NCI-H2227 (cell line): Measurements from ENCODE around the gene L3MBTL4.
"Not testable (repeated sequence)": the region's sequence is repeated elsewhere in the genome, so short reads cannot be mapped to it uniquely, and the experiment has no call there.

ENCODE experiments used
- DNase-seq: peaks from one replicate; lab custom pipeline; 2025; ENCODE audit not compliant: unreplicated experiment; lab: John Stamatoyannopoulos, UW

The L3MBTL4 gene

GRCh38 chr18:6315517-6316331 lies 99.0 kb downstream of the L3MBTL4 start:
- no peak for DNase-seq

- no peak for DNase-seq
Measured at GRCh38 chr18:6313415-6313814, 101.3 kb downstream of the L3MBTL4 start.

- no peak for DNase-seq
Measured at GRCh38 chr18:6311456-6312215, 103.1 kb downstream of the L3MBTL4 start.

GRCh38 chr18:6310714-6311113 lies 104.0 kb downstream of the L3MBTL4 start:
- no peak for DNase-seq

GRCh38 chr18:6297875-6298274 lies 116.8 kb downstream of the L3MBTL4 start:
- DNase-seq, result no peak

GRCh38 chr18:6294148-6294784 lies 120.4 kb downstream of the L3MBTL4 start:
- DNase-seq, result no peak

GRCh38 chr18:6289843-6290242 lies 124.9 kb downstream of the L3MBTL4 start:
- no peak for DNase-seq

- DNase-seq, result no peak
Measured at GRCh38 chr18:6286585-6286984, 128.1 kb downstream of the L3MBTL4 start.

GRCh38 chr18:6284761-6285160 lies 129.9 kb downstream of the L3MBTL4 start:
- DNase-seq, result no peak

GRCh38 chr18:6284300-6284699 lies 130.4 kb downstream of the L3MBTL4 start:
- no peak for DNase-seq

GRCh38 chr18:6281874-6282273 lies 132.8 kb downstream of the L3MBTL4 start:
- no peak for DNase-seq

- no peak for DNase-seq
Measured at GRCh38 chr18:6280211-6280743, 134.4 kb downstream of the L3MBTL4 start.

- no peak for DNase-seq
Measured at GRCh38 chr18:6279308-6279707, 135.4 kb downstream of the L3MBTL4 start.

- DNase-seq, result no peak
Measured at GRCh38 chr18:6273423-6273822, 141.3 kb downstream of the L3MBTL4 start.

GRCh38 chr18:6272144-6272543 lies 142.6 kb downstream of the L3MBTL4 start:
- DNase-seq, result not testable (repeated sequence)

GRCh38 chr18:6271585-6271984 lies 143.1 kb downstream of the L3MBTL4 start:
- no peak for DNase-seq

- no peak for DNase-seq
Measured at GRCh38 chr18:6270771-6271216, 143.9 kb downstream of the L3MBTL4 start.

GRCh38 chr18:6269660-6270332 lies 144.9 kb downstream of the L3MBTL4 start:
- no peak for DNase-seq

- DNase-seq, result no peak
Measured at GRCh38 chr18:6266212-6266611, 148.5 kb downstream of the L3MBTL4 start.

GRCh38 chr18:6261938-6262337 lies 152.8 kb downstream of the L3MBTL4 start:
- no peak for DNase-seq

GRCh38 chr18:6259324-6259723 lies 155.4 kb downstream of the L3MBTL4 start:
- DNase-seq, result not testable (repeated sequence)
